EL (cell line): ENCODE measurements around the gene PDIA3.
A peak's percentile ranks its signal among the peaks of the same experiment; 100 is the strongest.
"Not testable (repeated sequence)": the region's sequence is repeated elsewhere in the genome, so short reads cannot be mapped to it uniquely, and the experiment has no call there.

ENCODE experiments used
- DNase-seq: peaks from one replicate; pipeline ENCODE4 v3.0.0-alpha.2; 2016

PDIA3 gene

GRCh38 chr15:43746245-43746902 lies at the start of gene PDIA3:
PDIA3 (plus strand) TSS chr15:43746438; CDS start chr15:43746540, 102 bp downstream.
- DNase-seq = peak; percentile 90

- DNase-seq = no peak
These were observed 44.1 kb upstream of the PDIA3 start for GRCh38 chr15:43702174-43702573.

DNA sequence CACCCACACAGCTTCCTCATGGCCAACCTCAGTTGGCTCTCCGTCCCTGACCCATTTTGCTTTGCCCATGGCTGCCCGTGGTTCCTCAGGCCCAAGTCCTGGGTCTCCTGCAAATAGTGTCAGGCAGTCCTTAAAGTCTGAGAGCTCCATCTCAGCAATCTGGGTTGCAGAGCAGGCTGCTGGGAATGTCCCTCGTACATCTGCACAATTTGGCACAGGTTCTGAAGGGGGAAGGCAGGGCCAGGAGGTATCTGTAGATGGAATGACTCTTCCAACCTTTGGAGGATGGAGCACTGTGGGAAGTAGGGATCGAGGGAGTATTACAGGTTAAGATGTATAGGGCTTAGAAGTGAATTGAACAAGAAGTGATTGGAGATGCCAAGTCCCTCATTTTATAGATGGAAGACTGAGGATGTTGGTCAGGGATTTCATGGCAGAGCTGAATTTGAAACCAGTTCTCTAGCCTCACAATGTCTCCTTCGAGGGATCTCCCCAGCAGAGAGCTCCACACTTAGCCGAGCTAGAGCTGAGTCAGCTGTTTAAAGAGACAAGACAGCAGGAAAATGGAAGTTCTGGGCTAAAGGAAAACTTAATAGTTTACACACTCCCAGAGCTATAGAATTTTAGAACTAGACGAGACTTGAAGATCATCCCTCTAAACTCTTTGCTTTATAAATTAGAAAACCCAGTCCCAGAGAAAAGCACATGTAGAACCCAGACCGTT lies 43.4 kb upstream of the PDIA3 start:
- no peak for DNase-seq

- DNase-seq = not testable (repeated sequence)
These were observed 35.7 kb upstream of the PDIA3 start for GRCh38 chr15:43710431-43711131.

GRCh38 chr15:43723151-43723550 lies 23.1 kb upstream of the PDIA3 start:
- no peak for DNase-seq

GRCh38 chr15:43726306-43726705 lies 19.9 kb upstream of the PDIA3 start:
- DNase-seq = not testable (repeated sequence)

DNA sequence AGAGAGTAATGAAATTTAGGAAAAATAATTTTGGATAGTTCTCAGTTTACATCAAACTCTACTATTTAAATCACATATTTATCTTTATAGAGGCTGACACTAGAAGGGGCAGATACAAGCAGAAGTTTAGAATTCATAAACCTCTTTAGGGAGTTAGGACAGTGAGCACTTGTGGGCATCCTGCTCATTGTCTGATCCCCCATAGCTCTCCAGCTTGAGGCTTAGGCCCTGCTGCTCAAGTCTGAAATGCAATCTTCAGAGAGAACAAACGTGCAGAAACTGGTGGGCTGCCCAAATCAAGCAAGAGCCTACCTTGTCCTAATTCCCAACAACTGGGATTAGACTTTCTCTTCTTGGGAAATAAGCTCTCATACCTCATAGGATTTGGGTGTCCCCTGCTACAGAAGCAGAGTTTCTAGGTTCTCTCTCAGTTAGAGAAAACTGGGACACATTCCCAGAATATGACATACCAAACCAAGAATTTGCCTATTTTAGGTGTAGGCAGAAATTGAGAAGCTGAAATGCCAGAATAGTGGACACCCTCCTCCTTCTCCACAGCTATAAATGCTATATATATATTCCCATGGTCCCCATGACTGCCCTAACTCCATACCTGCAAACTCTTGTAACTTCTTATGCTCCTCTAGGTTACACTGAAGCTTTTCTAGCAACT lies 18.0 kb upstream of the PDIA3 start:
- DNase-seq = peak; percentile 51

DNA sequence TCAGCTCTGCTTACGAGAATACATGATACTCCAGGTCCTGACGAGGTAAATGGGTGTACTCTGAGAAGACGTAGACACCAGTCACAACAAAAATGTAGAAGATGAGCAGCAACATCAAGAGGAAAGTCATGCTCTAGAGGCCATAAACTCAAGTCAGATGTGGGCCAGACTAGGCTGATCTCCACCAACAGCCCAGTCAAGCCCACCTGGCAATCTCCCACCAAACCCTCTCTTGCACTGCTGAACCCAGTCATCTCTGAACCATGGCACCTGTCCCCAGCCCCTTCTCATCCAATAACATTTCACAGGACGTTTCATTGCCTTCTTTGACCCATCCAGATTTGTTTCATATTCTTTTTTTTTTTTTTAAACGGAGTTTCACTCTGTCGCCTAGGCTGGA lies 10.8 kb upstream of the PDIA3 start:
- no peak for DNase-seq

DNA sequence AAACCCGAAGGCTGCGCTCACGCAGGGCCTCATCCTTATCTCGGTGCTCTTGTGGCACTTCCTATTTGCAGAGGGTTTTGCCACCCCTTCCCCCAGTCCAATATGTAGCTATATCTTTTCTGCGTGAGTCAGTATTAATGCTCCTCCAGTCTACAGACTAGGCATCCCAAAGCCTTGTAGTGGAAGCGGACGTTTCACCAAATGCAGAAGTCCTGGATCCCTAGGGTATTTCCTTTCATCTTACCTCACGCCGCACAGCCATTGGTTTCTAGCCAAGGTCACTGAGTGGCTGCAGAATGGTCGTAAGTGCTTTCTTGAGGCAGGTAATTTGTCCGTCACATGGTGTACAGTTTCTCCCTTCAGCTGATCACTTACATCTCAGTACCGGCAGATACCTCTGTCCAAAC lies 668 bp downstream of the PDIA3 start:
- DNase-seq = peak; percentile 53

DNA sequence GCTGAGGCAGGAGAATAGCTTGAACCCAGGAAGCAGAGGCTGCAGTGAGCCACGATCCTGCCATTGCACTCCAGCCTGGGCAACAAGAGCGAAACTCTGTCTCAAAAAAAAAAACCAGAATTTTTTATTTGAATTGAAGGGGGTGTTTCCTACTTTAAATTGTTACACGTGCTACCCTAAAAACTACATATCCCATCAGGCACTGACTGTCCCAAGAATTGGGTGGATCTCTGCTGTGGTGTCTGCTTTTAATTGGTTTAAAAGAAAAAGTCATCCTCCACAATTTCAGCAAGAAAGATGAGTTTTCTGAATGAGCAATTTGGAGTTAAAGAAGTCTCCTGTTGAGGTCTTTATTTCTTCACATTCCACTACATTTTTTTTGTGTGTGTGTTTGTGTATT lies 2.1 kb downstream of the PDIA3 start:
- DNase-seq = peak; percentile 26

GRCh38 chr15:43749690-43750345 lies 3.6 kb downstream of the PDIA3 start:
- DNase-seq = no peak

DNA sequence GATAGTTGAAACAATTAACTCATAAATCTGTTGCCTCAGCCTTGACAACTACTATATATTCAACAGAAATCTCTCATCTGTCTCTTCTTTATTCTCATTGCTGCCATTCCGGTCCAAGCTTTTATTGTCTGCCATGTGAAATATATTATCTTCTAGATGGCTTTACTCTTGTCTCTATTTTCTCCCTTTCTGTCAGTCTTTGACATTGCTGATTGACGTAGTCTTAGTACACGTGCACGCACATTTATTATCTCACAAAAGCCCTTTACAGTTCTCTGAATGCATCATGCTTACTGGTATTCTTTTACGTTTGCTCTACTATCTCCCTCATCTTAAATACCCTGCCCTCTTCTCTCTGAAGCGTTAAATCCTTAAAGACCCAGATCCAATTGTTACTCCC lies 5.6 kb downstream of the PDIA3 start:
- no peak for DNase-seq

GRCh38 chr15:43762824-43763223 lies 16.6 kb downstream of the PDIA3 start:
- no peak for DNase-seq

DNA sequence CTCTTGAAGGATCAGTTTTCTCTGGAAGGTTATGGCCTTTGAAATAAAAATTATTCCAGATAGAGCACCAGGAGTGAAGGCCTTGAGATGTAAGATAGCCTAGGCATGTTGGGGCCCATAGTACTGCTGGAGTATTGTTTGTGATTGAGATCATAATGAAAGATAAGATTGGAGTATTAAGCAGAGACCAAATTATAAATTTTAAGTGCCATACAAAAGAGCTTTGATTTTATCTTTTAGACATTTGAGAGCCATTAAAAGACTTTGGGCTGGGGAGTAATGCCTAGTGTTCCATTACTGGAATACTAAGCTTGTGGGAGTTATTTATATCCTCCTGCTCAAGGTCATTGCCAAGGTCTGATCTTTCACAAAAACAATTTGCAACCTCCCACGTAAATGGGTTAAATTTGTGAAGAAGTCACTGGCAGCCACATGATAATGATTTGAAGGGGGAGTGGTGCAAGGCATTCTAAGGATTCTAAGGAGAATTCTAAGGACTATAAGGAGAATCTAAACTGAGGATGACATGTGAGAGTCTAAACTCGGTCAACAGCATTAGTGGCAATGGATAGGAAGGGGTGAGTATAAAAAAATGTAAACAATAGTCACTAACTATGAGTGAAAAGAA lies 17.7 kb downstream of the PDIA3 start:
- no peak for DNase-seq

GRCh38 chr15:43769584-43770228 lies 23.5 kb downstream of the PDIA3 start:
- DNase-seq = peak; percentile 66

- no peak for DNase-seq
These were observed 25.6 kb downstream of the PDIA3 start for GRCh38 chr15:43771816-43772215.

GRCh38 chr15:43772624-43773023 lies 26.4 kb downstream of the PDIA3 start:
- no peak for DNase-seq

DNA sequence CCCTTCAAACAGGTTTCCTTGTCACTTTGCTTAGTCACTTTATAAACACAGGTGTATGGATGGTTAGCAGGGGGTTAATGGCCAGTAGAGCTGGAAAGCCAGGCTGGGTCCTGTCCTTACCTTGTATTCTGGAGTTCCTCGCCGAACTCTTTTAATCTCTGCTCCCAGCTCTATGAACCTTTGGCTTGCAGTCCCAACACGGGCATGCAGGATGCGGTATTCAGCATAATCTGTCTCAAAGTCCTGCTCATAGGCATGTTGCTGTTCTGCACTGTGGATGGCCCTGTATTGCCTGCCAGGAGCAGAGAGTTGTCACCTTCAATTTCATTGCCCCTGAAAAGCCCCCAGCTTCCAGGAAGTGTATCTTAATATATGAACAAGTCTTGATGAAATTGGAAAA lies 27.8 kb downstream of the PDIA3 start:
- DNase-seq = no peak

DNA sequence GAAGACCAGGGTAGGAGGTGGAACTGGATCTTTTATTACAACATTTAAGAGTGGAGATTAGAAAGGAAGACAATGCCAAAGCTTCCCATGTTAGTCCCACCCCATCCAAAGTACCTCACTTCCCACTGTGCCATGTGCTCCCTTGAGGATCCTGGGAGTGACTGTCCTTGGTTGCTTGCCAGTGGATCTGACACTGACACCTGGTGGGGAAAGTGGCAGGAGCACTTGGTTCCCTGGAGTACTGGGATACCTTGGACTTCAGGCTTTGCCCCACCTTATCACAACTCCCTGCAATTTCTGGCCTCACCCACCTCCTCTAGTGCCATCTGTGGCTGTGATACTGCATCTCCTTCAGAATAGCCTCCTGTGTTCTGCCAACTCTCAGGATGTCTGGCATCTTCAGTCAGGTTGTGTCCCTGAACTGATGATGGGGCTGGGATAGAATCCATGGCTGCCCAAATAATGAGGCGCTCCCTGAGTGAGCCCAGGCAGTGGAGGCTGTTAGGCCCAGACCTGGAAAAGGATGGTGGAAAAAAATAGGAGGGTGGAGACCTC lies 29.2 kb downstream of the PDIA3 start:
- peak; percentile 54 for DNase-seq

DNA sequence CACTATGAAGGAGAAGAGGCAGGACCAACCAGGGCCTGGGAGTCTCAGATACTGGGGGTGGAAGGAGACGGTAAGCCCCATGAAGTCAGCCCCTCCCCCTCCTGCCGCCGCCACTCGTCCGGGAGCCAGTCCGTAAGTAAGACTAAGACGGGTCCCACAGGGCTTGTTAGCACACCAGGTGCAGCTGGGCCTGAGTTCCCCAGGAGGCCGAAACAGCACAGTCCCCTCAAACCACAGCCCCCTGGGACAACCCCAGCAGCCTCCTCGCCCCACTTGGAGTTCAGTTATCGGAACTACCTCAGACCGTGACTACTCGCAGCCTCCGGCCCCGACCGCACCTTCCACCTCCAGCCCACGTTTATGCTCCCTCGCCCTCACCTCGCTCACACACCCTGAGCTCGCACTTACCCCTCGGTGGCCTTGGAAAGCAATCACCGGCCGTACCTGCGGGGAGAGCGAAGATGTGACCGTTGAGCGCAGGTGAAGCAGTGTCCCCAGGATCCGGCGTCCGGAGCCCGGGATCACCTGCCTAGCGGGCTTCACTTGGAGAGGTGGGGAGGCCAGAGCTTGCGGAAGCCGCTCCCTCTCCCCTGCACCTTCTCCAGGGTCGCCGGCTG lies 30.0 kb downstream of the PDIA3 start:
- DNase-seq = peak; percentile 6

DNA sequence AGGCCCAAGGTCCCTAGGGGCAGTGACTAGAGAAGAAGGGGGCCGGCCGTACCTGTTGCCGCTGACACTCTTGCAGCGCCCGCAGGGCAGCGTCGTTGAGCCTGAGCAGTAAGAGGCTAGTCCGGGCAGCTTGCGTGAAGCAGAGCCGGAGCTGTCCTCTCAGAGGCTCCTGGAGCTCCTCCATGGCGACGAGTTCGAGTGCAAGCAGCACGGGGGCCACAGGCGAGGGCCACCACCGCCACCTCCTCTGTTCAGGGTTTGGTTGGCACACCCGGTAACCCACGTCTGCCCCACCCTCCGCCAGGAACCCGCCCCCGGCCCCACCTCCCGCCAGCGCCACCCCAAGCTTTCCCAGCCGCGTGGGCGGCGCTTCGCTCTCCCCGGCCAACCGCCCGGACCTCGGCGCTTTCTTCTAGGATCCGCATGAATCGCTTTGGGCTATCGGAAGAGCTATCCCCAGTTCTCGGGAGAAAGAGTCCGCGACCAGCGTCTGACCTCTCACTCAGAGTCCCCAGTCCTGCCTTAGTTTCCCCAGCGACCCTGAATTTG lies 30.6 kb downstream of the PDIA3 start, which contains the start of gene ELL3:
TSS of gene ELL3 (minus strand) at position 249 of the 549 bp plus-strand sequence. CDS start at position 184, 65 bp downstream.
- DNase-seq = peak; percentile 84
